Lower leg skin (tissue), 4 donors: ENCODE results near the gene PRSS21. TPM values are rescaled to one million over a fixed set of nuclear protein-coding genes. Genes with fewer than 3 reads are reported as not detected.

ENCODE experiments used
- DNase-seq, 2 donors: peaks; one replicate each; pipeline ENCODE4 v3.0.0-alpha.2; 2019; ENCODE audit warnings: low spot score in 2 of 2
- H3K4me3 ChIP-seq: fragments of 200-600 bp; sonication (generic); 2 replicates; pipeline ENCODE4 v1.5.1; 2017; ENCODE audit warnings: mild to moderate bottlenecking, low read depth; ENCODE audit not compliant: poor library complexity, severe bottlenecking
- POLR2A ChIP-seq, 2 donors: fragments of 450-650 bp; IDR thresholded peaks; one replicate each; pipeline ENCODE4 v1.6.1; 2016 to 2017; ENCODE audit warnings: antibody characterized with exemption in 2 of 2, mild to moderate bottlenecking in 1 of 2, moderate library complexity in 1 of 2
- WGBS, 2 donors: methylation state at CpG; one replicate each; pipeline ENCODE4 v1.1.5; 2018; 5-methylcytosine and 5-hydroxymethylcytosine counted together
- intact Hi-C: fragments of 100-400 bp; cut with DNase I; formaldehyde crosslinking; loops from one replicate; pipeline ENCODE4 v1.15.0; 2023; ENCODE audit warnings: low total_unique reads
- total RNA-seq, 4 donors: library from RNA; depleted of rRNA; stranded (reverse); fragments of >200 nt; gene quantifications; one replicate each; pipeline ENCODE4 v1.1.0, GENCODE V29; 2016
- TF ChIP-seq, protein P1 (sequence below), 3 donors: fragments of 450-650 bp; IDR thresholded peaks; one replicate each; pipeline ENCODE4 v1.5.1; 2016; ENCODE audit warnings: antibody characterized with exemption in 3 of 3, mild to moderate bottlenecking in 3 of 3, moderate library complexity in 2 of 3

The PRSS21 gene
- total RNA-seq, 4 donors from 2014 or later: 0.63 TPM; not detected in 3

DNA sequence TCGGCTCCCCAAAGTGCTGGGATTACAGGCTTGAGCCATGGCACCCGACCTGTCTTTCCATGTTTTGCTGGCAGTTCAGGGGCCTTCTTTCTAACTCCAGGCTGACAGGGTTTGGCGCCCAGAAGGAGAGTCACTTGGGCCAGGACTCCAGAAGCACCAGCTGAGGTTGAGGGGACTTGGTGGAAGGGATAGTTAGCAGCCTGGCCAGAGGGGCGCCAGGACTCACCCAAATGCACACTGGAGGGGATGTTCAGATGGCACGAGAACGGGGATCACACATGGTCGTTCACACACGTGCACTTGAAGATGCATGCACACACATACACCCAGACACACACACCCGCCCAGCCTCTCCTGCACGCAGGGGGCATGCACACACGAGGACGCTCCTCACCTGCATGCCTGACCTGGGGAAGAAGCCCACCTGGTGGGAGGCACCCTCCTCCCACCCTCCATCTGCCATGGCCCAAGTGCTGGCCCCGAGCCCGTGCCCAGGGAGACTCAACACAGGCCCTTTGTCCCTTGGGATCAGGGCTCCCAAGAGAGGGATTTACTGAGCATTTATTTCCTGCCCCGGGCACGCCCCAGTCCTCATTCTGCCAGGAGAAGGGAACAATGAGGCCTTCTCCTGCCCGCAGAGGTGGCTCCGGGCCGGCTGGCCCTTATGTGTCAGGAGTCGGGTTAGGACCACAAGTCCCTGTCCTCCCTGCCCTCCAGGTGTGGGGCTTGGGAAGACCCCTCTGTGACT is 2.3 kb upstream of the PRSS21 start:
- intact Hi-C loops: no loop called here
- H3K4me3 ChIP-seq: no peak overlapping the region
- TF ChIP-seq POLR2A (IDR thresholded peaks at IDR 0.05): no peak
- TF ChIP-seq, protein P1, sequence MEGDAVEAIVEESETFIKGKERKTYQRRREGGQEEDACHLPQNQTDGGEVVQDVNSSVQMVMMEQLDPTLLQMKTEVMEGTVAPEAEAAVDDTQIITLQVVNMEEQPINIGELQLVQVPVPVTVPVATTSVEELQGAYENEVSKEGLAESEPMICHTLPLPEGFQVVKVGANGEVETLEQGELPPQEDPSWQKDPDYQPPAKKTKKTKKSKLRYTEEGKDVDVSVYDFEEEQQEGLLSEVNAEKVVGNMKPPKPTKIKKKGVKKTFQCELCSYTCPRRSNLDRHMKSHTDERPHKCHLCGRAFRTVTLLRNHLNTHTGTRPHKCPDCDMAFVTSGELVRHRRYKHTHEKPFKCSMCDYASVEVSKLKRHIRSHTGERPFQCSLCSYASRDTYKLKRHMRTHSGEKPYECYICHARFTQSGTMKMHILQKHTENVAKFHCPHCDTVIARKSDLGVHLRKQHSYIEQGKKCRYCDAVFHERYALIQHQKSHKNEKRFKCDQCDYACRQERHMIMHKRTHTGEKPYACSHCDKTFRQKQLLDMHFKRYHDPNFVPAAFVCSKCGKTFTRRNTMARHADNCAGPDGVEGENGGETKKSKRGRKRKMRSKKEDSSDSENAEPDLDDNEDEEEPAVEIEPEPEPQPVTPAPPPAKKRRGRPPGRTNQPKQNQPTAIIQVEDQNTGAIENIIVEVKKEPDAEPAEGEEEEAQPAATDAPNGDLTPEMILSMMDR (IDR thresholded peaks at IDR 0.05): no peak
- DNase-seq: no peak
- 76 to 87% methylated on average over 19 to 20 of the region's 20 CpGs for whole genome bisulfite sequencing, 2 donors

DNA sequence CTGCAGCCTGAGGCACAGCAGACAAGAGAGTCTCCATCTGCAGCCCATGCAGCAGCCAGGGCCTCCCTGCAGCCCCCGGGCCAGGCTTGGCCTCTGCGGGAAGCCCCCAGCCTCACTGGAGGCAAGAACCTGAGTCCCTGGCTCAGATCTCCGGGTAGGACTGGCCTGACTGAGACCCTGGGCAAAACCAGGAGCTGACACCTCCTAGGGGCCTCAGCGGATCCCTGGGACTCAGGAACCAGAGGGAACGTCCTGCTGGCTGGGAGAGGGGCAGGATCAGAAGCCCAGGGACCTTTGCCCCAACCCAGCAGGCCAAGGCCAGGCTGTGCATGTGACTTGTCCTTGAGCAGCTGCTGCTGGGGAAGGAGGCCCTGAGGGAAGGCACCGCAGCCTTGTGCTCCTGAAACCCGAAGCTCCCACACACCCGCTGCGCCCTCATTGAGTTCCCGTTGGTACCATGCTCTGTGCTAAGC is 1.7 kb upstream of the PRSS21 start:
- 81 to 85% methylated on average over 5 to 10 of the region's 10 CpGs for WGBS, 2 donors
- no peak for DNase-seq
- intact Hi-C loops: no loop called here
- no peak overlapping the region for H3K4me3 ChIP-seq
- no peak for TF ChIP-seq POLR2A (IDR thresholded peaks at IDR 0.05)
- TF ChIP-seq, protein P1 (IDR thresholded peaks at IDR 0.05): no peak

DNA sequence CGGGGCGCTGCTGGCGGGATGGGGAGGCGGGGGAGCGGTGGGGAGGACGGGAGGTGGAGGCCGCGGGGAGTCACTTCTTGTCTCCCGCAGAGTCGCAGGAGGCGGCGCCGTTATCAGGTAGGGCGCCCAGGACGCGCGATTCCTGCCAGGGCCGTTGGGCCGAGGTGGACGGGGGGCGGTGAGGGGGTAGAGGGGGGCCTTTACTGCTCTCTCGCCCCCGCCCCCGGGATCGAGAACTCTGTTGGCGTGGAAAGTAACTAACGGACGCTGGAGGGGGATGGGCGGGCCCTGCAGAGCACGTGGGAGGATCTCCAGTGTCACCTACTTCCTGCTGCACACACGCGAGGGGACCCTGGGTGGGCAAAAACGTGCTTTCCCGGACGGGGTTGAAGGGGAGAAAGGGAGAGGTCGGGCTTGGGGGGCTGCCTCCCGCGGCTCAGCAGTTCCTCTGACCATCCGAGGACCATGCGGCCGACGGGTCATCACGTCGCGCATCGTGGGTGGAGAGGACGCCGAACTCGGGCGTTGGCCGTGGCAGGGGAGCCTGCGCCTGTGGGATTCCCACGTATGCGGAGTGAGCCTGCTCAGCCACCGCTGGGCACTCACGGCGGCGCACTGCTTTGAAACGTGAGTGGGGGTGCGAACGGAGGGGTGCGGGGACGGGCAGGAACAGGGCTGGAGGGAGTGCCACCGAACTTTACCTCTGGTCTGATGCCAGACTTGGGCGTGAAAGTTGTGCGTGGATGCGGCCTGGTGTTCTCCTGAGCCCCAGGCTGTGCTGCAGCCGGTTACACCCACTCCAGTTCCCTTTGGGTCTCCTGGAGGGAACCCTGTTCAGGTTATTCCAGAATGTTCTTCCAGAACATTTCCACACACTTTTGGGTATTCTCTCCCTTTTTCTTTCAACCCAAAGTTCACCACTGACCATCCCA is 569 bp downstream of the PRSS21 start:
- intact Hi-C loops: no loop called here
- no peak overlapping the region for H3K4me3 ChIP-seq
- 61 to 77% methylated on average over 52 to 68 of the region's 68 CpGs for WGBS, 2 donors
- no peak for DNase-seq
- TF ChIP-seq POLR2A (IDR thresholded peaks at IDR 0.05): no peak
- TF ChIP-seq, protein P1 (IDR thresholded peaks at IDR 0.05): no peak

DNA sequence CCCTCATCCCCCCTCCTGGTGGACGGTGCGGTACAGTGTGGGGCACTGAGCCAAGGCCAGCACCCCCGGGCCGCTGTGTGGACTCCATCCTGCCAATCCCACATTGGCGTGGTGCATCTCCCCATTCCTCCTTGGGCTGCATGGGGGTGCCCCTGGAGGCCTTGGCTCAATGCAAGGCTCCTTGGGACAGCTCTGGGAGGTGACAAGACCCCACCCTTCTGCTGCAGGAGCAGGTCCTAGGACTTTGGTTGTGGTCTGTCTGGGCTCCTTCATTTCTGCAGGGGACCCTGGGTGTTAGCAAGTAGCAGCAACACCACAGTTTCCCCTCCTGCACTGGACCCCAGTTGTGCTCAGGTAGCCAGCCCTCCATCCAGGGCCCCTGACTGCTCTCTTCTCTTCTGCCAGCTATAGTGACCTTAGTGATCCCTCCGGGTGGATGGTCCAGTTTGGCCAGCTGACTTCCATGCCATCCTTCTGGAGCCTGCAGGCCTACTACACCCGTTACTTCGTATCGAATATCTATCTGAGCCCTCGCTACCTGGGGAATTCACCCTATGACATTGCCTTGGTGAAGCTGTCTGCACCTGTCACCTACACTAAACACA is 1.3 kb downstream of the PRSS21 start:
- intact Hi-C loops: no loop called here
- H3K4me3 ChIP-seq: no peak overlapping the region
- DNase-seq: no peak
- TF ChIP-seq POLR2A (IDR thresholded peaks at IDR 0.05): no peak
- TF ChIP-seq, protein P1 (IDR thresholded peaks at IDR 0.05): no peak
- 72 to 73% methylated on average over 10 of the region's 10 CpGs for WGBS, 2 donors

DNA sequence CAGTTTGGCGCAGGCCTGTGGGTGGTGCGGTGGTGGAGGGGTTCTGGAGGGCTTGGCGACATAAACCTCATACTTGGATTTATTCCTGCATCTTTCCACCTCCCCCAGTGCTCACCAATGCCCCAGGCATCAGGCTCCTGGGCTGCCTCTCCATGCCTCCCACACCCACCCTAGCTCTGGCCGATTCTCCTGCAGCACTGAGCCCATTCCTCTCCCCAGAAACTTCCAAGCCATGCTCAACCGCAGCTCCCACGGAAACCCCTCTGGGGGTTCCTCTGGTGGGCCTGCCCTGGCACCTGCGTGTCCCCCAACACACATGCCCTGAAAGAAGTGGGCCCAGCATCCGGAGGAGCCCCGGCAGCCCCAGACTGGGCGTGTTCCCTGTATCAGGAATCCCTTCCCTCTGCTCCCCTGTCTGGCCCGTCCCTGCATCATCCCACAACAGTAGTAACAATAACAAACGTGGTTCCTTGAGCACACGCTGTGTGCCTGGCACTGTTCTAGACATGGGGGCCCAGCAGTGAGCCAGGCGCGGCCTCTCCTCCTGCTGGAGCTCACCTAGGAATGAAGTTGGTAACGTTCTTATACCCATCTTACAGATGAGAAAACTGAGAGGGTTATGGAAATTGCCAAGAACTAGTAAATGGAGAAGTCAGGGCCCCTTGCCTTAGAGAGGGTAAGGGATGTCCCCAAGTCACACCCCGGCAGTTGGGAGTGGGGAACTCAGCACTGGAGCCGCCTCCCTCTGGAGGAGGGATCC is 2.3 kb downstream of the PRSS21 start:
- intact Hi-C loops: no loop called here
- 79 to 80% methylated on average over 18 of the region's 18 CpGs for WGBS, 2 donors

More for the DNA sequence above, 2.3 kb downstream of the PRSS21 start:
- H3K4me3 ChIP-seq: no peak overlapping the region
- peak in 1 of 2 donors; percentile 37 for DNase-seq
- no peak for TF ChIP-seq POLR2A (IDR thresholded peaks at IDR 0.05)
- TF ChIP-seq, protein P1 (IDR thresholded peaks at IDR 0.05): no peak
